ENCODE measurements around the gene ITPR2.
"Not testable (repeated sequence)": the region's sequence is repeated elsewhere in the genome, so short reads cannot be mapped to it uniquely, and the experiment has no call there.

Gene ITPR2

GRCh38 chr12:26702741-26703140 is 130.3 kb downstream of the ITPR2 start:
- no peak for DNase-seq (ENCODE audit: low read depth)

DNA sequence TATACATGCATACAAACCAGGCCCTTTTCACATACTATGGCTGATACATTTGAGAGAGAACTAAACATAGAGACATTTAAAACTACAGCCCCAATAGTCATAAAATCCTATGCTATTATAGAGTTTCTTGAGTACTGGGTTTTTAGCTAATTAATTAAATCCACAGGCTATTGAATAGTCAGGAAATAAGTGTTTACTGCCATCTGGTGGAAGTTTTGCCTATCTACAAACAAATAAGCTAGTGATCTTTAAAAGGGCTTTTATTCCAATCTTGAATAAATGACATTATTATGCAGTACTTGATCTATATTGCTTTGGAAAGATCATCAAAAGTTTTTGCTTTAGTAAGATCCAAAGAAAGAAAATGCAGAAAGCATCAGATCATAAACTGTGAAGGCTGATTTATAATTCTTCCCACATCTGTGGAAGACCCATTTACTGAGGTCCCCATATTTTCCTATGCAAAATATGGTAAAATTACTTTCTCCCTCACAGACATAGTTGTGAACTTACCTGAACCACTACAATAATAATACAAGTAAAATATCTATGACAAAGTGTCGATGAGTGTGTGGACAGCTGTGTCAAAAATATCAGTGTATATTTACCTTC is 131.3 kb downstream of the ITPR2 start:
- no peak for DNase-seq (ENCODE audit: low read depth)

GRCh38 chr12:26700430-26700829 is 132.6 kb downstream of the ITPR2 start:
- DNase-seq (ENCODE audit: low read depth): no peak

- DNase-seq (ENCODE audit: low read depth): no peak
These were observed 133.8 kb downstream of the ITPR2 start for GRCh38 chr12:26699237-26699636.

DNA sequence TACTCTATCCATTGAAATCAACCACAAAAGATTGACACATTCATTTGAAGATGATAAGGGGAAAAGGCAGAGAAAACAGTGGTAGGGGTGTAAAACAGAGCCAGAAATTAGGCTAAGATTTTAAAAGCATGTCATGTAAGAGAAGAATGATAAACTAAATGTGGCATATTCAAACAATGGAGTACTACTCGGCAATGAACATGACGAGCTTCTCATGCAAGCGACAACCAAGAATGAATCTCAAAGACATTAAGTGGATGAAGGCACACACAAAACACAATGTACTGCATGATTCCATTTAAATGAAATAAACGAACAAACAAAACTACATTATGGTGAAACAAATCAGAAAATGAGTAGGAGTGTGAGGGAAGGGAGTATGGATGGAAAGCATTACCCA is 134.8 kb downstream of the ITPR2 start:
- DNase-seq (ENCODE audit: low read depth): no peak

DNA sequence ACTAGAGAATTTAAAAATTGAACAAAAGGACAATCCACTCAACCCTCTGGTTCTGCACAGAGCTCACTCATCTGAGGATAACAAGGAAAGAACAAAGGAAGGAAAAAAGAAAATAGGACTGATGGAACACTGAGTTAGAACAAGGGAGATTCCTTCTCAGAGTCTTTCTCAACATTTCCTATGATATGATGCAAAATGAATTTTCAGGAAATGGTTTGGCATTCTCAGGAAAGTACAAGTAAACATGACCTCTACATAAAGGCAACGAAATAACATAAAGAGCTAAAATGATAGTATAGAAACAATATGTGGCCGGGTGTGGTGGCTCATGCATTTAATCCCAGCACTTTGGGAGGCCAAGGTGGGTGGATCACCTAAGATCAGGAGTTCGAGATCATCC is 135.8 kb downstream of the ITPR2 start:
- no peak for DNase-seq (ENCODE audit: low read depth)

- DNase-seq (ENCODE audit: low read depth): no peak
These were observed 136.3 kb downstream of the ITPR2 start for GRCh38 chr12:26696613-26697092.

GRCh38 chr12:26696048-26696612 is 136.9 kb downstream of the ITPR2 start:
- DNase-seq (ENCODE audit: low read depth): no peak

- no peak for DNase-seq (ENCODE audit: low read depth)
These were observed 138.6 kb downstream of the ITPR2 start for GRCh38 chr12:26694402-26694801.

DNA sequence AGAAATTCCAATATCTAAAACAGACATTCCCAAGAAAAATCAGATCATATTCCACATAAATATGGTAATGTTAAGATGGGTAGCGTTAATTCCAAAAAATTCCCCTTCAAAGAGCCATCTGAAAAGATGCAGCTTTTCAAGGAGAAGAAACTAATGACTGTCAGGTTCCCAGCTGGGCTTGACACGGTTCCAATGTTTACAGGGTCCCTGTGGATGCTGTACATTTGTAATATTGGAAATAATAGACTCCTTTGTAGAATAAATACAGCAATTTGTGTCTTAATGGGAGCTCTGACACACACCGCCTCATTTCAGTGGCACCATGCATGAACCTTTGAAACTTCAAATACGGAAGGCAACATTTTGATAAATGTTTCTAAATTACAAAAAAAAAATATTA is 140.6 kb downstream of the ITPR2 start:
- DNase-seq (ENCODE audit: low read depth): no peak

GRCh38 chr12:26691234-26691970 is 141.6 kb downstream of the ITPR2 start:
- no peak for DNase-seq (ENCODE audit: low read depth)

DNA sequence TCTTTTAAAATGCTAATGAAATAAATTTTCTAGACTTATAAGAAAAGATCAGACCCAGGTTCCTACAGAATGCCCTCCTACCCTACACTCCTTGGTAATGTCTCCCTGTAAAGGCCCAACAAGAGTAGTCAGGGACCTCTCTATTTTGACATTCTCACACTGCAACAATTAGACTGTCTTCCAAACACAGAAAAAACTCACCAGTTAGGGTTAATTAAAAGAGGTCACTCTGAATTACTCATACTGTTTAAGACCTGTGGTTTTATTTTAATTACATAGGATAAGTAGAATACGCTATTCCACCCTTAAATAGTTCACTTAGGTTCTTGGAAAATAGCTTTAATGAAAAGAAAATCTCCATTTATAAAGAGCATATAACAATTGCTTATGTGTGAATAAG is 142.4 kb downstream of the ITPR2 start:
- DNase-seq (ENCODE audit: low read depth): no peak

- no peak for DNase-seq (ENCODE audit: low read depth)
These were observed 143.6 kb downstream of the ITPR2 start for GRCh38 chr12:26689281-26689841.

DNA sequence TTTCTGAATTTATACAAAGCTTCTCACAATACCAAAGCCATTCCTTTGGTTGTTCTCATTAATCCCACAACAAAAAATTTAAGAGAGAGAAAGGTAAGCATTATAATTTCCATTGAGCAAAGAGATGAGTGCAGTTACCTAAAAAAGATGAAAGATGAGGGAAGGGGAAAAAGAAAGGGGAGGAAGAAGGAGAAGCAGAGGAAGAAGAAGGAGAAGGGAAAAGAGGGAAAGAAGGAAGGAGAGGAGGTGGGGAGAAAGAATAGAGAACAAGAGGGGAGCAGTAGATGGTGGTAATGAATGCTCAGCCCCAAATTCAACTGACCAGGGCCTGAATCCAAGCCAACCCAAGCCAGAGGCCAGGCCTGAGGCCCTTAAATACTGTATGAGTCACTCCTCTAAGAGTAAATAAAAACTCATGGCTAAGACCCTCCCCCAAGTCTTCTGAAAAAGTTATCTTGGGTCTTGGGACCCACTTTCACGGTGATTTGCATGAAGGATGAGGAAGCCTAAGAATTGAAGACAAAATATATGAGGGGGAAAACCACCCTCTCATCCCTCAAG is 144.6 kb downstream of the ITPR2 start:
- no peak for DNase-seq (ENCODE audit: low read depth)

DNA sequence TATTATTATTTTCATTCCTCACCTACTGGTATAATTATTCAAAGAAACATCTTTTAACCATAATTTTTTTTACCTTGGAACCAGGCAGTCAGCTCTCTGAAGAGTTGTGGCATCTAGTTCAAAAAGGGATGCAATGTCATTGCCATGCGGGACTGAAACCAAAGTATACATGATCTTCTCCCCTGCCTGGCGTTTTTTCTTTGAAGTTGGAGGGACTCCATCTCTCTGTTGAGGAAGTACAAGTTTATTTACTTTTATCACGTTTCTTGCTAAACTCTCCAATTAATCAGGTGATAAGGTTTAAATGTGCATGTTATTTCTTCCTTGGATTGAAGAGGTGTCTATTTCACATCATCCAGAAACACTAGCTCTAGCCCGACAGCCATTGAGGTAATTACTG is 146.6 kb downstream of the ITPR2 start:
- no peak for DNase-seq (ENCODE audit: low read depth)

DNA sequence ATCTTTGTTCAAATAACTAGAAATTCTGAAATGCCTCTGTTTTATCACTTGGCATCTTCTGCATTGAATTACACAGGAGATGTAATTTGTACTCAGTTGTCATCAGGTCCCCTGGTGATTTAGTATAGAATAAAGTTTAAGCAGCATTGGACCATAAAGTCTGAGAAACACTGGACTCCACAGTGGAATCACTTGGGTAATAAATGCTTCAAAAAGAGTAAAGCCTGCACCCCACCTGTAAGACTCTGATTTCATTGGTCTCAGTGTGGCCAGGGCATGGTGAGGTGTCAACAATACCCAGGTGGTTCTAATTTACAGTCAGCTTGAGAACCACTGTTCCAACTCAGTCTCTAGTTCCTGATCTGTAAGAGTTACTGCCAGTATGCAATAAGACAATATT is 148.9 kb downstream of the ITPR2 start:
- no peak for DNase-seq (ENCODE audit: low read depth)

GRCh38 chr12:26683443-26683842 is 149.6 kb downstream of the ITPR2 start:
- DNase-seq (ENCODE audit: low read depth): no peak

DNA sequence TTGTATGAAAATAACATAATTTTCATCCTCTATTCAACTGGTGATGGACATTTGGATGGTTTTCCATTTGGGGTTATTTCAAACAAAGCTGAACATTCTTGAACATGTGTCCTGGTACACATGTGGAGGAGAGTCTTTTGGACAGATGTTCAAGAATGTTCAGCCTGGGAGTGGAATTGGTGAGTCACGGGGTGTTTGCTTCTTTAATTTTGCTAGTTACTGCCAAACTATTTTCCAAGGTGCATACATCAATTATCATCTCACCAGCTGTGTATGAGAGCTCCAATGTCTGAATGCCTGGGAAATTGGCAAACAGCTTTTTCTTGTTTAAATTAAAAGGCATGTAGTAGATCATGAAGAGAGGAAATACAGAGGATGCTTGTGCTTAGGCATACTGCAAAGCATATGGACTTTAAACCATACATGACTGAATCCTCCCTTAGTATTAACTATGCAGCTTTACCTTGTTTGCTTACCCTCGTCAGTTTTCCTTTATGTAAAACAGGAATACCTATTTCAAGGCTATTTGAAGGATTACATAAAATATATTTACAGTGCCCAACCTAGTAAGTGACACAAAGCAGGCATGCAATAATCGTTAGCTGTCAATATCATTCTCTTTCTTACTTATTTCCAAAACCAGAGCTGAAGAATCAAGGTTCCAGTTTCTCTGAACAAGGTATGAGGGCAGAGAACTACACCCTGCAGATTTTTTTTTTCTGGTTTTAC is 152.1 kb downstream of the ITPR2 start:
- no peak for DNase-seq (ENCODE audit: low read depth)

DNA sequence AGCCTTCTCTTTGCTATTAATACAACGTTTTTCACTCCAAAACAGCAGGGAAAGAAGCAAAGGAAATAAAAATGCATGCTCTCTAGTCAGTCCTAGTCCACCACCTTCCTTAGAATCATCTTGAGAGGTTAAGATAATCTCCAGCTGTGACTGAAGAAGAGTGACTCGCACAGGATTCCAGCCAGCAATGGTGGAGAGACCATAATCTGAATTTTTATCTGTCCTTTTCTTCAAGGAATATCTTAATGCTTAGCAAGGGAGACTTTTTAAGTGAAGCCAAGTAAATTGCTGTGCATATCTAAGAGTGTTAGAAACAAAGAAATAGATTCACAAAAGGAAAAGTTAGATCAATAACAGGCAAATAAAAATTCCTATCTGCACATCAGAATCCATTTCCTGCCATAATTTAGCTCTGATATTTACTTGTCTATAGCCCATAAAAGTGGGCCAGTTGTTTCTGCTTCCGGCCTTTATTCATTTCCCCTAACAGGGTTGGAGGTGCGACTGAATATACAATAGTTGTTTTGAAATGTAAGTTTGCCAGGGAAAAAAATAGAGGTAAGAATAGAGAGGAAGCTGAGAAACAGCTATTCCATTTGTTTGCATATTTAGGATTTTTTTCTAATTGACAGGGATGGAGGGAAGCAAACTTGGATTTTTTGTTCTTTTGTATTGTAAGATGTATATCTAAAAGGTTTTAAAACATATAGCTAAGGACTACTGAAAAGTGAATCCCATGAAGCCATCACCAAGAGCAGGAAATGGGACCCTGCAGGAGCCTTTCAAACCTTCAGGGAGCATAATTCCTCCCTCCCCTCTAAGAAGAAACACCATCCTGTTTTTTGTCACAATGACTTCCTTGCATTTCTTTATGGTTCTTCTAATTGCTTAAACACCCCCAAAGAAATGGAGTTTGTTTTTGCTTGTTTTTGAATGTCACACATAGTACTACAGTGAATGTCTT is 154.0 kb downstream of the ITPR2 start:
- DNase-seq (ENCODE audit: low read depth): no peak

- not testable (repeated sequence) for DNase-seq (ENCODE audit: low read depth)
These were observed 161.5 kb downstream of the ITPR2 start for GRCh38 chr12:26671487-26671886.

- no peak for DNase-seq (ENCODE audit: low read depth)
These were observed 164.1 kb downstream of the ITPR2 start for GRCh38 chr12:26668847-26669246.
